ENCODE data around the gene MAPKAP1.

DNA sequence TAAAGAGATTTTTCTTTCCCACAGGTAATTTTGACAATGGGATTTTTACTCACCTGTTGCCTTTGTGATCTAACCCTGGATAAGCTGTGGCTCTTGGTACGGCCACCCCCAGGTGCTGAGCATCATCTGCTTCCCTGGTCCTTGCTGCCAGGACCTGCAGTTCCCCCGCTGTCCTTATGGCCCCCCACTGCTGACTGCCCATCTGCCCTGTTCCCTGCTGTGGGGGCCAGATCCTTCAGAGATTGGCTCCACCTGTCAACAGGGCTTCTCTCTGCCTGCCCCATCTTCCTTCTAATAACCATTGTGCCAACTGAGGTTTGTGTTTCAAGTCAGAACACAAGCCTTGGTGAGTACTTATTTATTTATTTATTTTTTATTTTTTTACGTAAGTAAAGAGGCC is 183.3 kb downstream of the MAPKAP1 start:
- TF ChIP-seq, protein P1, sequence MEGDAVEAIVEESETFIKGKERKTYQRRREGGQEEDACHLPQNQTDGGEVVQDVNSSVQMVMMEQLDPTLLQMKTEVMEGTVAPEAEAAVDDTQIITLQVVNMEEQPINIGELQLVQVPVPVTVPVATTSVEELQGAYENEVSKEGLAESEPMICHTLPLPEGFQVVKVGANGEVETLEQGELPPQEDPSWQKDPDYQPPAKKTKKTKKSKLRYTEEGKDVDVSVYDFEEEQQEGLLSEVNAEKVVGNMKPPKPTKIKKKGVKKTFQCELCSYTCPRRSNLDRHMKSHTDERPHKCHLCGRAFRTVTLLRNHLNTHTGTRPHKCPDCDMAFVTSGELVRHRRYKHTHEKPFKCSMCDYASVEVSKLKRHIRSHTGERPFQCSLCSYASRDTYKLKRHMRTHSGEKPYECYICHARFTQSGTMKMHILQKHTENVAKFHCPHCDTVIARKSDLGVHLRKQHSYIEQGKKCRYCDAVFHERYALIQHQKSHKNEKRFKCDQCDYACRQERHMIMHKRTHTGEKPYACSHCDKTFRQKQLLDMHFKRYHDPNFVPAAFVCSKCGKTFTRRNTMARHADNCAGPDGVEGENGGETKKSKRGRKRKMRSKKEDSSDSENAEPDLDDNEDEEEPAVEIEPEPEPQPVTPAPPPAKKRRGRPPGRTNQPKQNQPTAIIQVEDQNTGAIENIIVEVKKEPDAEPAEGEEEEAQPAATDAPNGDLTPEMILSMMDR (IDR thresholded peaks at IDR 0.05; ENCODE audit: insufficient read depth, low read length), result no peak
- no peak for TF ChIP-seq SPI1 (IDR thresholded peaks at IDR 0.05; ENCODE audit: borderline replicate concordance, low read depth)
- no peak for TF ChIP-seq POLR2AphosphoS5 (IDR thresholded peaks at IDR 0.05; ENCODE audit: low read depth)

All from HL-60 (cell line).